ENCODE measurements around the gene UGGT1. TPM values are rescaled to one million over a fixed set of nuclear protein-coding genes. Genes with fewer than 3 reads are reported as not detected.

Gene UGGT1
- total RNA-seq, 1 donor from 2014 or later: 101 TPM

DNA sequence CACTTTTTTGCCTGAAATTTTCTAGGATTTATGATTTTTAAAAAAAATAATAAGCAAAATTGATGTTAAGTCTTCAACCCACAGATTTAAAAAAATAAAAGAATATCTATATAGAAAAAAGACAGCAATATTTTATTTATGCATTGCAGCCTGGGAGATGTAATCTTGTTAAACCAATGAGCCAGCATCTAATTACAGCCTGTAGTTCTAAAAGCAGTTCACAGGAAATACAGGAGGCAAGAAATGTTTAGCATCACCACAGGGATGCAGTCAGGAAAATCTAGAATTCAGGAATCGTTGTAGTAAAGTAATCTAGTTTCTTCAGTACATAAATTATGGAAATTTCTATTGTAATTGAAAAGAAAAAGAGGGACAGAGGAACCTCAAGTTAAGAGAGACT lies 17.2 kb downstream of the UGGT1 start:
- no peak for DNase-seq

DNA sequence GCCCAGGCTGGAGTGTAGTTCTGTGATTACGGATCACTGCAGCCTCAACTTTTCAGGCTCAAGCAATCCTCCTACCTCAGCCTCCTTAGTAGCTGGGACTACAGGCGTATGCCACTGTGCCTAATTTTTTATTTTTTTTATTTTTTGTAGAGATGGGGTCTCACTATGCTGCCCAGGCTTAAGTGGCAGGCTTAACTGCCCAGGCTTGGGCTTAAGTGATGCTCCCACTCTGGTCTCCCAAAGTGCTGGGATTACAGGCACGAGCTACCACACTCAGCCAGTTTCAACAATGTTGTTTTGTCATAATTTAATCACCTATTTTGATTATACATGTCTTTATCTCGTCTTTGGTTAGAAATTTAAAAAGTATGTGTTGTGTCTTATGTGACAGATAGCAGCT lies 18.2 kb downstream of the UGGT1 start:
- DNase-seq: no peak

DNA sequence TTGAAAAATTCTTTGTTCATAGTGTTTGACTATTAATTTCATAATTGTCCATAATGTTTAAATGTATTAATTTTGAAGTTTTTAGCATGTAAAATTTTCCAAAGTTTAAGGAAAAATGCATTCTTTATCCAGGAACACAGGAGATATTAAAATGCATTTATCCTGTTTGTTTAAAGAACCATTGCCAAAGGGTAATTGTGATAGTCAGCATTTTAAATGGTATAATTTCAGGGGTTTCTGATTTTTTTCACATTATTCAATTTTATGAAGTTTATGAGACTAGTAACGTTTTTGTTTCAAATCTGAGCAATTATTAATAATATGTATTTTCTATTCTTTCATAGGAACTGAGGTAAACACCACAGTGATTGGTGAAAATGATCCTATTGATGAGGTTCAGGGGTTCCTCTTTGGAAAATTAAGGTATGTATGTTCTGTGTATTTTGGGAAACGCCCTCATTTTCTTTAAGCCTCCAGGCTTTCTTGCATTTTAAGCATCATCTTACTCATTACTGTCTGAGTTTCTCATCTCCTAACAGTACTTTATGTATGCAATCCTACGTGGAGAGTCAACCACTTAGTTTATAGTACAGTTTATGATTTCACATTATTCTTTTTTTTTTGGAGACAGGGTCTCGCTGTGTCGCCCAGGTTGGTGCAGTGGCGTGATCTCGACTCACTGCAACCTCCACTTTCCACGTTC lies 25.1 kb downstream of the UGGT1 start:
- DNase-seq: no peak

DNA sequence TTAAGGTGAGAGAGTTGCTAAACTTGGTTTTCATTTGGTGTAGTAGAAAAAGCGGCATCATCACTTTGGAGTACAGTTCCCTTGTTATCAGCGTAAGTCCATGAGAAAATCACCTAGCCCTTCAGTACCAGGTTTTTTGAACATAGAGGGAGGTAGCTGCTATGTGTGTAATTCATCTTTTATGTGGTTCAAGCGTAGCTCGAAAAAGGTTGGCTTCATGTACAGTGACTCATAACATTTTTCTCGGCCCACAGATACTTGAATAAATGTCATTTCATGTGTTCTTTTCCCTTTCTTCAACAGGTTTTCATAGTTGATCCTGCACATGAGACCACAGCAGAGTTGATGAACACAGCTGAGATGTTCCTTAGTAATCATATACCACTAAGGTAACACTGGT lies 43.6 kb downstream of the UGGT1 start:
- no peak for DNase-seq

DNA sequence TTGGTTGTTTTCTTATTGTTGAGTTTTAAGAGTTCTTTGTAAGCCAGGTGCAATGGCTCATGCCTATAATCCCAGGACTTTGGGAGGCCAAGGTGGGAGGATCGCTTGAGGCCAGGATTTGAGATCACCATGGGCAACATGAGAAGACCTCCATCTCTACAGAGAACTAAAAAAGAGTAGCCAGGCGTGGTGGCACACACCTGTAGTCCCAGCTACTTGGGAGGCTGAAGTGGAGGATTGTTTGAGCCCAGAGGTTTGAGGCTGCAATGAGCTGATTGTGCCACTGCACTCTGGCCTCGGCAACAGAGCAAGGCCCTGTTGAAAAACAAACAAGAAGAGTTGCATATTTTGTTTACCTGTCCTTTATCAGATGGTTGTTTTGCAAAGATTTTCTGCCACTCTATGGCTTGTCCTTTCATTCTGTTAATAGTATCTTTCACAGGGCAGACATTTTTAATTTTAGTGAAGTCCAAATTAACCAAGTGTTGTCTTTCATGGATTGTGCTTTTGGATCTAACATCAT lies 46.2 kb downstream of the UGGT1 start:
- no peak for DNase-seq

DNA sequence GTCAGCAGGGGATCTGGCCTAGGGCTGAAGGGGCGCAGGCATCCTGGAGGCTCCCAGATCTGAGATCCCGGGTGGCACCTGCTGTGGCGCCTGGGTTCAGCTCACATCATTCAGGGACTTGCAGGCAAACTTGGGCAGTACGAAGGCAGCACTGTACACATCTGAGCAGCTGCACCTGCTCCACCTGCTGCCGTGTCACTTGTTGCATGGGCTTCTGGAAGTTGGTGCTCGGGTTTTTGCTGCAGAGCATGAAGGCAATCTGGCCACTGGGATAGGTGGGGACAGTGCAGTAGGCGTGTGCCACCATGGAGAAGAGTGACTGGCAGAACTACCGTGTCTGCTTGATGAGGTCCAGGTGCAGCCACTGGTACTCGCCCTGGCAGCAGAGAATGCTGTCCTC lies 48.6 kb downstream of the UGGT1 start:
- no peak for DNase-seq

DNA sequence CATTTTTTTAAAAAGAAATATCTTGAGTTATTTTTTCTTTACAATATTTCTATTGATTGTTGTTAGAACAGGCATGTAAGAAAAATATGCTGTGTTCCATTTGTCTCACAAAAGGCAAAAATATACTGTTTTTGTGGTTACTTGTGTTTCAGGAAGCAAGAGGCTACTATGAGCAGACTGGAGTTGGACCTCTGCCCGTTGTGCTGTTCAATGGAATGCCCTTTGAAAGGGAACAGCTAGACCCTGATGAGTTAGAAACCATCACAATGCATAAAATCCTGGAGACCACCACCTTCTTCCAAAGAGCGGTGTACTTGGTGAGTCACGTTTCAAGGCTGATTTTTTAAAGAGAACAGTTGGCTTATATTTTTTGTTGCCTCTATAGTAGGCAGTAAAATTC lies 54.7 kb downstream of the UGGT1 start:
- DNase-seq: peak; percentile 56

DNA sequence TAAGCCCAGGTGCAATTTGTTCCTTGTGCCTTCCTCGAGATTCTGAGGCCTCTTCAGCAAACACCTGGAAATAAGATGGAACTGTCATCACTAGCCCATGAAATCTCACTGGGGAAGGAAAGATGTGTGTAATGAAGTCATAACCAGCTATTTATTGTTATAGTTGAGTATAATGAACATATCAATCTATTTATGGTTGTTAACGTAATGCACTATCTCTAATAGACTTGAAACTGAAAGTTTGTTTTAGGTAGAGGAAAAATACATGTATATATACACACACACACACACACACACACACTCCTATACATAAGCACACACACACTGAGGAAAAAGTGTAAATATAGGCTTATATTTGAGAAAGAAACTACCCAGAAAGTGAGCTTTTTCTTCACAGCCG lies 62.8 kb downstream of the UGGT1 start:
- no peak for DNase-seq

DNA sequence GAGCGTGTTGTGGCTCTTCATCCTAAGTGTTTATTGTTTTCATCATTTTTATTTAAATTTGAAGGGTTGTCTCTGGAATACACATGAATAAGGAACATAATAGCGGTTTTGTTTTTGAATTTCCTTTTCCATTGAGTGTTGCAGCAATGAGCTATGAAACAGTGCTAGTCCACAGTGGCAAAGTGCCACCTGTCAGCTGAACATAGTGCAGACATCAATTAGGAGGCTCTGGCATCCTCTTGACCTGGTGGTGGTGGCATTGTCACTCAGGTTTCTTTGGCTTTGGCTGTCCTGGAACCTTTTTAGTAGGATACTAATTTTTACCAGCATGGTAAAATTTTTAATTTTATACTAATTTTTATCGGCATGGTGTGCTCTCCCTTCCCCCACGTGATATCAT lies 63.2 kb downstream of the UGGT1 start:
- DNase-seq: no peak

DNA sequence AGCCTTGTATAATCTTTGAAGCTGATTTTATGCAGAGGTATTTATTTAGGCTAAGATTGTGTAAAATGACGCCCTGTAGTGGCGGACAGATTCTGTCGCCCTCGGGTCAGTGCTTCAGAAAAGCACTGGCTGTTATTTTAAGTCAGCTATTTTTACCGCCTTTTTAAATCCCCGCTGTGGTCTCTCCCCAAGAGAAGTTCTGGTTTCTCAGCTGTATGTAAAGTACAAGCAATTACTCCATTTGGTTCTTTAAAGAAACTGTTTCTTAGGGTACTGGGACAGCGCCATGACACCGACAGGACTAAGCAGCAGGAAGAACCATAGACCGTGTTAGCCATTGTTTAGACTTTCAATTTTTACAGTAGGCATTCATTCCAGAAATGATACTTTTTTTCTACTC lies 65.0 kb downstream of the UGGT1 start:
- DNase-seq: no peak

DNA sequence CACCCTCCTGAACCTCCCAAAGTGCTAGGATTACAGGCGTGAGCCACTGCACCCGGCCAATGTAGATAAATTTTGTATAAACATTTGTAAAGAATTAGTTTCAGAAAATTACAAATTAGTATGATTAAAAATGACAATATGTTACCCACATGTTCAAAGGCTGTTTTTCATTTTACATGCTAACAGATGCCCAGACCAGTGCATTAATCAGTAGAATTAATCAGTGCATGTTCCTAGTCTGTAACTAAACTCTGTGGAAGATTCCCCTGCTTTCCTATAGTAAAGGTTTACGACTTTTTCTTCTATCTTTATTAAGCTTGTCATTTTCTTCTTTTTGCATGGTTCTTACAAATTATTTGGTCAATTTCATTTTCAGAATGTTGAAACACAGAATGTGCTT lies 65.8 kb downstream of the UGGT1 start:
- no peak for DNase-seq

DNA sequence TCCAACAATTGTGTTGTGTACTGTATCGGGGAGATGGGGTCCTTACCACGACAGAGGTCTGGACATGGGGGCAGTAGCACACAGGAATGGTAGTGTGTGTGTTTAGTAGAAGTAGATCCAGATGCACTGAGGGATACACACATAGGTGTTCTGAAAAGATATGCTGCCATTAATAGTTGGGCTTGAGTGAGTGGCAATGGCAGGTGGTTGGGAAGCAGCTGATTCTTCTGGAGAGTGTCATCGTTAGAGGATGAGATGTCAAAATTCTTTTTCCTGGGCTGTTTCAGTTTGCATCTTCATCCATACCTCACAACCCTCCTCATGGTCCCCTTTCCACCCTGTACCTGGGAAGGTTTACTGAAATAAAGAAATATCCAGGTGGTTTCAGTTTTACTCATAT lies 66.6 kb downstream of the UGGT1 start:
- no peak for DNase-seq

DNA sequence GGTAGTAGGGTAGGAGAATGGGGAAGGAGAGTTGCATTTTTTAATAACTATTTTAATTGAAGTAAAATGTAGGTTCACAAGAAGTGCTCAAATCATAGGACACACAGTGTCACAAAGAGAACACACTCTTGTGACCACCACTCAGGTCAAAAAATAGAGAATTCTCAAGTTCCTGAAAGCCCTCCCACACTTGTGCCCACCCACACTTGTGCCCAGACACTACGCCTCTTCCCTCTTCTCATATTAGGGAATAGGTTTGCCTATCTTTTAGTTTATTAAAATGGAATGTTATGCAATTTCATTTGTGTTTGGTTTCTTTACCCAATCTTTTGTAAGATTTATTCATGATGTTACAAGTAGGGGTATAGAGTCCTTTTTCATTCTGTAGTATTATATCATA lies 67.2 kb downstream of the UGGT1 start:
- no peak for DNase-seq

DNA sequence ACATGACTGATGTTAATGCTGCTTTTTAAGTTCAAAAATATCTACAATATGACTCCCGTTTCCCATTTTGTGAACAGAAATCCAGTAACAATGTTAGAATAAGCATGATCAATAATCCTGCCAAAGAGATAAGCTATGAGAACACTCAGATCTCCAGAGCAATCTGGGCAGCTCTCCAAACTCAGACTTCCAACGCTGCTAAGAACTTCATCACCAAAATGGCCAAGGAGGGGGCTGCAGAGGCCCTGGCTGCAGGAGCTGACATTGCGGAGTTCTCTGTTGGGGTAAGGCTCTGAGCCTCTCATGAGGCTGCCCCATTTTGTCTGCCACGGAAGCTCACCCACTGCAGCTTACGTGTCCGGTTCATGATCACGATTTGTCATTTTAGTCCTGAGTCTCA lies 68.4 kb downstream of the UGGT1 start:
- DNase-seq: no peak

DNA sequence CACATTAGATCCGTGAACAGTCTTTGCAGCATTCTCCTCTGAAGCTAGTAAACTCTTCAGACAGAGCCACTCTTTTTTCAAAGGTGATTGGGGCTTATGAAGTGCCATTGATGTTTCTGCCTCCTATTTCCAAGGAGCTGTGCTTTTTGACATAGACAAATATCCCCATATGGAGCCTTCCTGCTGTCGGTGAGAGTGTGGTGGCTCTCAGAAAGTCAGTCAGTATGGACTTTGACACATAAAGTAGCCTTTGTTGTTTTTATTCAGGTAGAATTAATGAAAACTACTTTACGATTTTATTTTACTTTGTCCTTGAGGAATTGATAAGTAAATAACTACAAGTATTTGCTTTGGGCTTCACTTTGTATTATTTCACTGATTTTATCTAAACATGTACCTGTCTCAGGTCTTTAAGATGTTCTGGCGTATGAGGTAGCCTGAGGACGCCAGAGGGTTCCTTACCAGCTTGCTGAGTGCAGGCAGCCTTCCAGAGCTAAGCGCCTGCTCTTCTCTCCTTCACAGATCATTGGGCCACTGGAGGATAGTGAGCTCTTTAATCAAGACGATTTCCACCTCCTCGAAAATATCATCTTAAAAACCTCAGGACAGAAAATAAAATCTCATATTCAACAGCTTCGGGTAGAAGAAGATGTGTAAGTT lies 69.7 kb downstream of the UGGT1 start:
- no peak for DNase-seq

DNA sequence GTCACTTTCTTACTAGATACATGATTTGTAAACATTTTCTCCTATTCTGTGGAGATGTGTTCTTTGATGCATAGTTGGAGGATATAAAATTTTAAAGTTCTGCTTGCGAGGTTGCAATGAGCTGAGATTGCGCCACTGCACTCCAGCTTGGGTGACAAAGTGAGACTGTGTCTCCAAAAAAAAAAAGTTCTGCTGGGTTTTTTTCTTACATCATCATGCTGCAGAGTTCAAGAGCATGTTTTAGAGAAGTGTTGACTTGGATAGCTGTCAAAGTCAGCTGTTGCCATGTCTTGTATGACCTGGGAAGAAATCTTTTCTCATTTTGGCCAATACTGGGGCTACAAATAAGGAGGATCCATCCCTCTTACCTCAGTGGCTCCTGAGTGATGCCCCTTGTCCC lies 71.3 kb downstream of the UGGT1 start:
- no peak for DNase-seq

DNA sequence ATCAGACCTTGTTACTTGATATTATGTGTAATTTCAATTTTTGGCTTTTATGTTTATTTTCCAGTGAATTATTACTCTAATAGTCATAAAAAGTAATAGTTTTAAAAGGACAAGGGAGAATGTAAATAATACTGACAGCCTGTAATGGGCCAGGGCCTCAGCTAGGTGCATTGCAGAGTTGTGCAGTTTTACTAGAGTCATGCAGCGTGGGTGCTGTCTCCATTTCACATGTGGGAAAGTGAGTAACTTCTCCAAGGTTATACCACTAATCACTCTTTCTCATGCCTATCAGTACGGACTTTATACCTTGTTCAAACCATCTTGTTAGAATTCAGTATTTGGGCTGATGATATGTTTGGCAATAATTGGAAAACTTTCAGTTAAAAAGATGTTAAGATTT lies 73.3 kb downstream of the UGGT1 start:
- no peak for DNase-seq

DNA sequence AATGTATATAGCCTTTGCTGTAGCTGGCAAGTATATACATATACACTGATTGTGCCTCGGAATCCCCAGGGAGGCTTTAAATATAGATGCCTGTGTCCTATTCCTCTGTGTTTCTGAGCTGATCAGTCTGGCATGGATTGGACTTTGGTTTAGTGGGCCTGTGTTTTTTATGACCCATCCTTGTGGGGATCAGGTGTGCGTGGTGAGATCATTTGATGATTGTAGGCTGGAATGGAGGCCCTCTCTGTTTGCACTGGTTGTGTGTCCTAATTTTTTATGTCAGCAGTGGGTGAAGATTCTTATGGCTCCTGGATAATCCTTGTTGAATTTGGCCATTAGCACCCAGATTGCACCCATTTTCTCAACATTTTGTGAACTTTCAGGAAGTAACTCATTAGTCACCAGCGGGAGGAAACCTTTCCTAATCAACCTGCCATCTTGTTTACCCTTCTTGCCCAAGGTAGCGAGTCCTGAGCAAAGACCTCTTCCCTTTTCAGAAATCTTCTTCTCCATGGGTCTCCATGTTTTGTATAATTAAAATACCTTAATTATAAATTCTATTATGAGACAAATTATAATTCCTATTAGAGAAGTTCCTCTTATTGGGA lies 75.8 kb downstream of the UGGT1 start:
- DNase-seq: no peak

DNA sequence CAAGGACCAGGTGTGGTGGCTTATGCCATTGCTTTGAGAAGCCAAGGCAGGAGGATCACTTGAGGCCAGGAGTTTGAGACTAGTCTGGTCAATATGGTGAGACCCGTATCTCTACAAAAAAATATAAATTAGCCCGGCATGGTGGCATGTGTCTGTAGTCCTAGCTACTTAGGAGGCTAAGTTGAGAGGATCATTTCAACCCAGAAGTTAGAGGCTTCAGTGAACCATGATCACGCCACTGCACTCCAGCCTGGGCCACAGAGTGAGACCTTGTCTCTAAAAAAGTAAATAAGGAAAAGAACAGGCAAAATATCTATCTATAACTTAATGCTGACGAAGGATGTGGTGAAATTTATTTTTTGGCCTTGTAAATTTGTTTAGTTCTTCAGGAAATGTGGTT lies 78.1 kb downstream of the UGGT1 start:
- DNase-seq: no peak

DNA sequence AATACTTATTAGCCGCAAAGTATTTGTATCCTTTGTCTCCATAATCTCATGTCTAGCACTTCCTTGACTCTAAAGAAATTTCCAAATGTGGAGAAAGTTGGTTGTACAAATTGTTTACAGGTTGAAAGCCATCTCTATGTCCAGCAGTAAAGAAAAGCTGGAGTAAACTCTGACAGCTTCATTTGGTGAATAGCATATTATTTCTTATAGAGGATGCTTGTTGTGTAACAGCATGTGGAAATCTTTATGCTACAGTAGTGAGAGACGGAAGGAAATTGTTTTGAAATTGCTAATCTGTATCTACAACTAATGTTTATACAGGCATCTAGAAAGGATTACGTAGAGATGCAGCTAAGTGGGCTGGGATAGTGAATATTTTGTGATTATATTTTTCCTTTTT lies 78.5 kb downstream of the UGGT1 start:
- DNase-seq: peak; percentile 82

DNA sequence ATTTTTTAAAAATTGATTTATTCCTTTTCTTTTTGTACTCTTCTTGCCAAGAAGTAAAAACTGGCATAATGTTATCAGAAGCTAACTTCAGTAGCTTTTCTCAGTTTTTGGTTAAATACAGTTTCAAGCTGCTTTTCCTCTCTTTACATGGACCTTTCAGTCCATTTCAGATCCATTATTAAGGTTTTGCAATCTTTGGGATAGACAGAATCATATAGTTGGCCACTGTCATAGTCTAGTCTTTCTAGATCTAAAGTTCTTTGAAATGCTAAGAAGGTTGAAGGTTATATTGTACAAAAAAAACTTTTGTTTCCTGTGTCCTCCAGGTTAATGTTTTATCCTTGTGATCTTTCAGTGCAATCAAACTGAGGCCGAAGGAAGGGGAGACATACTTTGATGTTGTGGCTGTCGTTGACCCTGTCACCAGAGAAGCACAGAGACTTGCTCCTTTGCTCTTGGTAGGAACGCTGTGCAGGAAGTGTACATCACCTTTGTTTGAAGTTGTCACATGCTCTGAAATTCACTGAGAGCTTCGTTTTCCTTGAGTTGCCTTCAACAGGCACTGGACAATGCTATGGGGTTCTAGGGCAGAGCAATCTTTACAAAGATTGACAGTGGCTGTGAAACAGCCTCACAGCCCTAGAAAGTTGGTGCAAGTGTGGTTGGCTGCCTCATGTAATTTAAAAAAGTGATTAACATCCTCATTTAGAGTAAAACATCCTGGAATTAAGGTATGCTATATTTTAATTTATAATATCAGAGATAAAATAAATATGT lies 79.1 kb downstream of the UGGT1 start:
- peak; percentile 32 for DNase-seq

DNA sequence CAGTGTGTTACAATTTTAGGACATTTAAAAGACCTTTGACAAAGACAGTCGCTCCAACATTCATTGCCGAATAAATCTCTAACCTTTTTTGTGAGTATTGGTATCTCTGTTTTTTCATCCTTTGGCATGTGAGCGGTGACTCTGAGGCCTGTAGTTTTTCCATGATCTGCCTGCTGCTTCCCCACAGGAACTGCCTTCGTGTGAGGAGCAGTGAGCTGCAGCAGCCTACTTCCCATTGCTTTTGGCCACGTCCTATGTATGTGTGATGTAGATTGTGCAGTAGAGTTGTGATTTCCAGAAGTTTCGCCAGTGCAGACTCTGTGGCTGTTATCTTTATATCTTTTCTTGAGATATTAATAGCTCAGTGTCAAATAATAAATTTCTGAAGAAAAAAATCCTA lies 79.8 kb downstream of the UGGT1 start:
- DNase-seq: peak; percentile 72

DNA sequence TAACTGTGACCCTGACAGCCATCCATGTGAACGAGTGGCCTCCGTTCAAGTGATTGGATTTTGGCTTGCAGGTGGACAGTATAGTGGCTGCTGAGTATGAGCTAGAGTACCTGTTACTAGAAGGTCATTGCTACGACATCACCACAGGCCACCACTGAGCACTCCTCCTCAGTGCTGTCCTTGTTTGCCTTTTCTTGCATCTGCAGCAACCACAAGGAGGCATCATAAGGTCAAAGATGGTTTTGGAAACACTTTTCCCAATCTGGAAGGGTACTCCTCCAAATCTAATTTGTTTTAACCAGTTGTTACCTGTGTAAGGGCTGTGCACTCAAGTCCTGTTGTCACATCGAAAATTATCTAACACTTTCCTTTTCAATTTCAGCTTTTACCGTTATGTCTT lies 81.2 kb downstream of the UGGT1 start:
- peak; percentile 15 for DNase-seq

Measured in dermis blood vessel endothelial cell (primary cell).